Measurements from ENCODE around the gene PDS5B.
"Not testable (repeated sequence)": the region's sequence is repeated elsewhere in the genome, so short reads cannot be mapped to it uniquely, and the experiment has no call there.

Gene PDS5B

GRCh38 chr13:32821149-32821688 lies 235.0 kb downstream of the PDS5B start:
- DNase-seq = no peak

- DNase-seq = no peak
These were observed 236.5 kb downstream of the PDS5B start for GRCh38 chr13:32822771-32823170.

GRCh38 chr13:32823597-32823996 lies 237.3 kb downstream of the PDS5B start:
- DNase-seq = no peak

- no peak for DNase-seq
These were observed 237.8 kb downstream of the PDS5B start for GRCh38 chr13:32824061-32824460.

GRCh38 chr13:32824675-32825074 lies 238.4 kb downstream of the PDS5B start:
- no peak for DNase-seq

- no peak for DNase-seq
These were observed 239.2 kb downstream of the PDS5B start for GRCh38 chr13:32825481-32825880.

- DNase-seq = not testable (repeated sequence)
These were observed 240.1 kb downstream of the PDS5B start for GRCh38 chr13:32826372-32826771.

Data from NCI-H524 (cell line).